GM18951 (cell line): Measurements from ENCODE around the gene PDE4B.
"Not testable (repeated sequence)": the region's sequence is repeated elsewhere in the genome, so short reads cannot be mapped to it uniquely, and the experiment has no call there.

Experiments
- POLR2A ChIP-seq: IDR thresholded peaks from 4 replicates; pipeline ENCODE4 v1.6.1; 2011; ENCODE audit warnings: mild to moderate bottlenecking; ENCODE audit not compliant: insufficient read length, insufficient read depth; ENCODE audit errors: extremely low read depth
- in situ Hi-C: fragments of 300-500 bp; cut with MboI; formaldehyde crosslinking; loops from one replicate; pipeline ENCODE4 v1.12.0; 2022; ENCODE audit warnings: low sequenced_read_pairs, mixed read lengths, inconsistent platforms; ENCODE audit not compliant: unreplicated experiment

Gene PDE4B

GRCh38 chr1:65826782-65827181, 34.1 kb downstream of the PDE4B start:
- in situ Hi-C loops, result no loop called here
- no peak for TF ChIP-seq POLR2A

- in situ Hi-C loops, result no loop called here
- TF ChIP-seq POLR2A, result no peak
Measured at GRCh38 chr1:65827346-65827745, 34.7 kb downstream of the PDE4B start.

- in situ Hi-C loops, result no loop called here
- TF ChIP-seq POLR2A, result no peak
Measured at GRCh38 chr1:65830306-65830705, 37.6 kb downstream of the PDE4B start.

- in situ Hi-C loops, result no loop called here
- no peak for TF ChIP-seq POLR2A
Measured at GRCh38 chr1:65832296-65832695, 39.6 kb downstream of the PDE4B start.

GRCh38 chr1:65836686-65837085, 44.0 kb downstream of the PDE4B start:
- no peak for TF ChIP-seq POLR2A
- in situ Hi-C loops, result no loop called here

- in situ Hi-C loops, result no loop called here
- TF ChIP-seq POLR2A, result no peak
Measured at GRCh38 chr1:65840683-65841082, 48.0 kb downstream of the PDE4B start.

- in situ Hi-C loops, result no loop called here
- TF ChIP-seq POLR2A, result no peak
Measured at GRCh38 chr1:65844296-65844695, 51.6 kb downstream of the PDE4B start.

GRCh38 chr1:65844821-65845534, 52.3 kb downstream of the PDE4B start:
- in situ Hi-C loops, result no loop called here
- no peak for TF ChIP-seq POLR2A

- in situ Hi-C loops, result no loop called here
- no peak for TF ChIP-seq POLR2A
Measured at GRCh38 chr1:65845535-65846060, 52.9 kb downstream of the PDE4B start.

- TF ChIP-seq POLR2A, result no peak
- in situ Hi-C loops, result no loop called here
Measured at GRCh38 chr1:65846866-65847265, 54.2 kb downstream of the PDE4B start.

- TF ChIP-seq POLR2A, result no peak
- in situ Hi-C loops, result no loop called here
Measured at GRCh38 chr1:65850281-65850680, 57.6 kb downstream of the PDE4B start.

GRCh38 chr1:65856591-65856990, 63.9 kb downstream of the PDE4B start:
- in situ Hi-C loops, result not testable (repeated sequence)

GRCh38 chr1:65866439-65866838, 73.7 kb downstream of the PDE4B start:
- in situ Hi-C loops, result no loop called here
- no peak for TF ChIP-seq POLR2A

GRCh38 chr1:65872301-65872700, 79.6 kb downstream of the PDE4B start:
- in situ Hi-C loops, result no loop called here
- no peak for TF ChIP-seq POLR2A

GRCh38 chr1:65878342-65878741, 85.6 kb downstream of the PDE4B start:
- in situ Hi-C loops, result not testable (repeated sequence)
